H1 (cell line): ENCODE data around the gene IFNA13. TPM values are rescaled to one million over a fixed set of nuclear protein-coding genes. Genes with fewer than 3 reads are reported as not detected.

Experiments
- CTCF ChIA-PET: fragments of 300-600 bp; sonication (Branson Sonifier 250); formaldehyde crosslinking; loops from one replicate; lab custom pipeline; 2021; ENCODE audit not compliant: partially characterized antibody; lab: Charles Lee
- POLR2A ChIA-PET: fragments of 300-600 bp; sonication (Branson Sonifier 250); formaldehyde crosslinking; loops from one replicate; lab custom pipeline; 2021; ENCODE audit warnings: inconsistent platforms; ENCODE audit not compliant: partially characterized antibody; lab: Charles Lee
- DNase-seq, 2 experiments: peaks; one replicate each; pipeline versions ENCODE4 v3.0.0 to v3.0.0-alpha.2; 2010 to 2022; ENCODE audit warnings: low spot score in 2 of 2, low read depth in 1 of 2, mixed read lengths in 1 of 2
- FAIRE-seq: peaks from 2 replicates; lab custom pipeline; 2011; peaks lifted over from hg19 to GRCh38; lab: Jason Lieb, UNC
- H2AFZ ChIP-seq: 2 replicates; pipeline ENCODE4 v1.8.1; 2012; ENCODE audit warnings: low read length, inconsistent platforms
- H2AK5ac ChIP-seq: 2 replicates; pipeline ENCODE4 v1.6.1; 2013; ENCODE audit warnings: low read depth, low read length
- H2BK120ac ChIP-seq: replicated peaks from 2 replicates; pipeline ENCODE3; 2013; ENCODE audit warnings: low read depth, low read length, inconsistent platforms
- H2BK12ac ChIP-seq: 2 replicates; pipeline ENCODE4 v1.6.1; 2013; ENCODE audit warnings: low read depth, low read length
- H2BK15ac ChIP-seq: 2 replicates; pipeline ENCODE4 v1.6.1; 2013; ENCODE audit warnings: low read length
- H2BK20ac ChIP-seq: 2 replicates; pipeline ENCODE4 v1.6.1; 2013; ENCODE audit warnings: low read length
- H2BK5ac ChIP-seq: 2 replicates; pipeline ENCODE4 v1.6.1; 2013; ENCODE audit warnings: low read depth, low read length
- H3K14ac ChIP-seq: 2 replicates; pipeline ENCODE4 v1.6.1; 2013; ENCODE audit warnings: inconsistent platforms; ENCODE audit not compliant: insufficient read length
- H3K18ac ChIP-seq: 2 replicates; pipeline ENCODE4 v1.6.1; 2013; ENCODE audit warnings: low read length; ENCODE audit errors: extremely low read depth
- H3K23ac ChIP-seq: 2 replicates; pipeline ENCODE4 v1.6.1; 2013; ENCODE audit warnings: inconsistent platforms; ENCODE audit not compliant: insufficient read length
- H3K23me2 ChIP-seq: 2 replicates; pipeline ENCODE4 v1.6.1; 2013; ENCODE audit warnings: low read depth, low read length
- H3K27ac ChIP-seq: 2 replicates; pipeline ENCODE4 v1.6.1; 2011; ENCODE audit warnings: low read depth, low read length, inconsistent platforms
- H3K27me3 ChIP-seq, 4 experiments: replicated peaks in 1 of 4; 1 replicate in 1 of 4; 2 replicates in 3 of 4; pipeline versions ENCODE4 v1.6.1 to v1.8.1; 2011 to 2013; ENCODE audit warnings: low read length in 3 of 4, mild to moderate bottlenecking in 3 of 4, inconsistent platforms in 2 of 4, mixed read lengths in 2 of 4, moderate library complexity in 1 of 4; ENCODE audit not compliant: control insufficient read depth in 3 of 4, insufficient read depth in 3 of 4; ENCODE audit errors: extremely low read depth in 1 of 4
- H3K36me3 ChIP-seq, 4 experiments: 2 replicates each; pipeline versions ENCODE4 v1.6.1 to v1.8.1; 2011 to 2013; ENCODE audit warnings: mild to moderate bottlenecking in 4 of 4, low read length in 3 of 4, moderate library complexity in 2 of 4, control low read depth in 1 of 4, inconsistent platforms in 1 of 4; ENCODE audit not compliant: insufficient read depth in 4 of 4, control insufficient read depth in 2 of 4
- H3K4ac ChIP-seq: replicated peaks from 2 replicates; pipeline ENCODE3; 2013; ENCODE audit warnings: low read length, low read depth, mixed read lengths, inconsistent platforms; ENCODE audit not compliant: insufficient read length
- H3K4me1 ChIP-seq, 4 experiments: replicated peaks in 1 of 4; 1 replicate in 1 of 4; 2 replicates in 3 of 4; pipeline versions ENCODE4 v1.6.1 to v1.8.1; 2011 to 2013; ENCODE audit warnings: low read length in 3 of 4, inconsistent platforms in 2 of 4, mixed read lengths in 1 of 4; ENCODE audit not compliant: insufficient read depth in 4 of 4, control insufficient read depth in 3 of 4
- H3K4me2 ChIP-seq, 2 experiments: 2 replicates each; pipeline versions ENCODE4 v1.6.1 to v1.8.1; 2011 to 2013; ENCODE audit warnings: low read depth in 2 of 2, low read length in 2 of 2, control low read depth in 1 of 2, inconsistent platforms in 1 of 2, mild to moderate bottlenecking in 1 of 2; ENCODE audit not compliant: insufficient read depth in 1 of 2
- H3K4me3 ChIP-seq, 4 experiments: fragments of 200-600, 300-600 bp in 1 of 4; sonication (generic), shearing (Covaris generic), sonication (Bioruptor Twin) in 1 of 4; 2 replicates each; pipeline versions ENCODE4 v1.5.1 to v1.8.1; 2011 to 2016; ENCODE audit warnings: low read length in 4 of 4, low read depth in 3 of 4, control low read depth in 2 of 4, inconsistent platforms in 2 of 4, mild to moderate bottlenecking in 2 of 4, mixed read lengths in 1 of 4, moderate library complexity in 1 of 4; ENCODE audit not compliant: insufficient read depth in 2 of 4; ENCODE audit errors: extremely low read depth in 1 of 4
- H3K56ac ChIP-seq: replicated peaks from 2 replicates; pipeline ENCODE3; 2013; ENCODE audit warnings: low read depth, mild to moderate bottlenecking, mixed read lengths, low read length, inconsistent platforms; ENCODE audit not compliant: insufficient read length
- H3K79me1 ChIP-seq: 2 replicates; pipeline ENCODE4 v1.6.1; 2013; ENCODE audit warnings: low read depth, low read length, control low read depth
- H3K79me2 ChIP-seq, 2 experiments: 2 replicates each; pipeline versions ENCODE4 v1.6.1 to v1.8.1; 2012 to 2013; ENCODE audit warnings: low read length in 2 of 2, mild to moderate bottlenecking in 2 of 2, inconsistent platforms in 1 of 2; ENCODE audit not compliant: insufficient read depth in 2 of 2, control insufficient read depth in 1 of 2
- H3K9ac ChIP-seq, 4 experiments: replicated peaks in 1 of 4; 1 replicate in 1 of 4; 2 replicates in 3 of 4; pipeline versions ENCODE4 v1.6.1 to v1.8.1; 2011 to 2013; ENCODE audit warnings: low read depth in 3 of 4, low read length in 3 of 4, control low read depth in 2 of 4, mild to moderate bottlenecking in 2 of 4, moderate library complexity in 2 of 4, inconsistent platforms in 1 of 4; ENCODE audit errors: extremely low read depth in 1 of 4
- H3K9me3 ChIP-seq, 2 experiments: 2 replicates each; pipeline versions ENCODE4 v1.6.1 to v1.8.1; 2012 to 2013; ENCODE audit warnings: mild to moderate bottlenecking in 2 of 2, moderate library complexity in 2 of 2, control low read depth in 1 of 2, inconsistent platforms in 1 of 2, low read depth in 1 of 2, low read length in 1 of 2, mixed read lengths in 1 of 2; ENCODE audit not compliant: insufficient read depth in 2 of 2
- H4K20me1 ChIP-seq, 2 experiments: replicated peaks in 1 of 2; 2 replicates each; pipeline versions ENCODE3 to v1.8.1; 2011 to 2013; ENCODE audit warnings: inconsistent platforms in 2 of 2, low read length in 2 of 2, mild to moderate bottlenecking in 1 of 2; ENCODE audit not compliant: insufficient read depth in 2 of 2, control insufficient read depth in 1 of 2
- H4K5ac ChIP-seq: 2 replicates; pipeline ENCODE4 v1.6.1; 2013; ENCODE audit warnings: low read length, low read depth, mixed read lengths, inconsistent platforms; ENCODE audit not compliant: insufficient read length
- H4K8ac ChIP-seq: 2 replicates; pipeline ENCODE4 v1.8.0; 2013; ENCODE audit warnings: mild to moderate bottlenecking, moderate library complexity, low read length, inconsistent platforms; ENCODE audit not compliant: insufficient read depth; ENCODE audit errors: extremely low read depth
- H4K91ac ChIP-seq: replicated peaks from 2 replicates; pipeline ENCODE3; 2013; ENCODE audit warnings: low read length, mixed read lengths, inconsistent platforms; ENCODE audit not compliant: insufficient read length
- ASH2L ChIP-seq: fragments of 200-600, 300-600 bp; sonication (generic); IDR thresholded peaks from one replicate; pipeline ENCODE4 v1.7.1; 2017; ENCODE audit warnings: low read length
- POLR2AphosphoS5 ChIP-seq: IDR thresholded peaks from 2 replicates; pipeline ENCODE4 v1.6.1; 2011; ENCODE audit warnings: low read depth, low read length
- RAD21 ChIP-seq, 2 experiments: IDR thresholded peaks in 1 of 2; conservative IDR thresholded peaks in 1 of 2; 2 replicates each; pipeline ENCODE4 v1.6.1; 2011; ENCODE audit warnings: low read depth in 2 of 2, low read length in 2 of 2, improper control_type of control experiment in 1 of 2, inconsistent platforms in 1 of 2, mild to moderate bottlenecking in 1 of 2, moderate library complexity in 1 of 2
- polyA plus RNA-seq, 7 experiments: library from polyadenylated mRNA; depleted of rRNA in 3 of 7; stranded (reverse) in 5 of 7; unstranded in 2 of 7; fragments of >200 nt in 5 of 7; fragments of 200-250 nt in 2 of 7; gene quantifications; 1 replicate in 5 of 7; 2 replicates in 1 of 7; 4 replicates in 1 of 7; pipeline versions ENCODE4 v1.2.1 to v1.2.3, GENCODE V29; 2011 to 2013; ENCODE audit warnings: missing spikeins in 2 of 7, mixed read lengths in 2 of 7
- total RNA-seq: library from RNA; stranded (reverse); fragmentation: NEBNext Ultra II Directional; extraction: Animal tissue kit (Norgen Biotek cat#: 25700); gene quantifications from 2 replicates; pipeline ENCODE4 v1.2.1, GENCODE V29; 2021

The IFNA13 gene
- total and polyA plus RNA-seq, 2 of the 8 experiments (the other 6 are each of a cell fraction or from before 2014, with no cell fraction given), result not detected

DNA sequence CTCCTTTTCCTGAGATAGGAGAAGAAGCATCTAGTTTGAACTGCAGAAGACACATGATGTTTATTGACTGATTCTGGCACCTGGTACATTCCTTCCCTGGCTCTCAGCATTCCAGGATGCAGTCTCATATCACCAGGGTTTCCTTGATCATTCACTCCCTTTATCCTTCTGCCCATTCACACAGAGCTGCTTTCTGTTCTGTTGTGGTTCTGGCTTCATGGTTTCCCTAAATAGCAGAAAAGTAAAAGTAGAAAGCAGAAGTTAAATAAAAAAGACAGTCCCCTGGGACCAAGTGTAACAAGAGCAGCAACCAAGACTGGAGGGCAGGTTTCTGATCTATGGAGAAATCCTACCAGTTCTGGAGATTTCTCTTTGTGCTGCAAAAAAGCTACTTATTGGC lies 44.2 kb upstream of the IFNA13 start:
- no peak overlapping the region for H2BK12ac ChIP-seq
- H3K27me3 ChIP-seq, result no peaks in the 10 kb centered on the region
- H3K23me2 ChIP-seq, result no peaks in the 10 kb centered on the region
- no peak overlapping the region for H3K14ac ChIP-seq
- POLR2A ChIA-PET, result interaction anchor here (0.6 kb wide), 1 partner anchor 15 kb away, joined by 3 read pairs; no protein-coding TSS in a partner anchor
- H3K4ac ChIP-seq, result no peak overlapping the region
- no peaks in the 10 kb centered on the region for H4K20me1 ChIP-seq
- H3K4me1 ChIP-seq, result no peaks in the 10 kb centered on the region
- H2AFZ ChIP-seq, result 0 out of 2 replicates have a peak overlapping the region, but pooled peaks have one; percentile 45
- H3K56ac ChIP-seq, result no peak overlapping the region
- H3K18ac ChIP-seq, result no peak overlapping the region
- no peak overlapping the region for H2AK5ac ChIP-seq
- no peaks in the 10 kb centered on the region for H3K79me2 ChIP-seq
- no peak overlapping the region for H2BK20ac ChIP-seq
- H2BK120ac ChIP-seq, result no peak overlapping the region
- no peak overlapping the region for H3K4me2 ChIP-seq
- no peak overlapping the region for H3K9ac ChIP-seq
- H2BK5ac ChIP-seq, result no peak overlapping the region
- H4K5ac ChIP-seq, result no peak overlapping the region
- H4K8ac ChIP-seq, result no peak overlapping the region
- no peak overlapping the region for H4K91ac ChIP-seq
- CTCF ChIA-PET, result interaction anchor here (0.8 to 2.0 kb wide), 3 partner anchors 14 to 87 kb away, joined by 3 to 7 read pairs (median 3); no protein-coding TSS in a partner anchor
- no peak overlapping the region for H3K23ac ChIP-seq
- H3K27ac ChIP-seq, result no peak overlapping the region
- H3K9me3 ChIP-seq, result no peaks in the 10 kb centered on the region
- DNase-seq (no peak), FAIRE-seq (no peak)
- H3K79me1 ChIP-seq, result no peaks in the 10 kb centered on the region
- H2BK15ac ChIP-seq, result no peak overlapping the region
- H3K4me3 ChIP-seq, result no peak overlapping the region
- H3K36me3 ChIP-seq, result no peaks in the 10 kb centered on the region
- TF ChIP-seq ASH2L (no peak), RAD21 (IDR thresholded peaks at IDR 0.05 in 1 of 2, conservative IDR thresholded peaks at IDR 0.05 in 1 of 2; ENCODE audit: low read depth in 2 of 2, low read length in 2 of 2) (no peak), POLR2AphosphoS5 (no peak)
